Fibroblast of the conjunctiva (primary cell): ENCODE measurements around the gene MUC5B.

Source experiments
- DNase-seq: peaks from one replicate; pipeline ENCODE4 v3.0.0-alpha.2; 2010; ENCODE audit warnings: low read depth

The MUC5B gene

GRCh38 chr11:1285876-1286275, 63.0 kb downstream of the MUC5B start:
- DNase-seq: no peak

DNA sequence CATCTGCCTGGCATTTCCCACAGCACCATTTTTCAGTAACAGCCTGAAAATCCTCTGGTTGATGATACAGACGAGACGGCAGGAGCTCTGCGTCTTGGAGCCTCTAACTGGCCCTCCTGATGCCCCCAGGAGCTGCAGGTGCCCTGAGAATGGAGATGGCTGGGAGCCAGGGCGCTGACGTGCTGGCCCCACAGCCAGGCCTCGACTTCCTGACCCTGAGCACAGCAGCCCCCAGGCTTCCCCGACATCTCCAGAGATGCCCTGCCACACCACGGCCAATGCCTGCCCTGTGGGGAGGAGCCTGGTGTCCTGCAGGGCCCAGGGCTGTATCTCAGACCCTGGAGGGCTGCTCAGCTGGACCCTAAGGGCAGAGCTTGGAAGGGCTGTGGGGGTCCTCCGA, 65.1 kb downstream of the MUC5B start:
- DNase-seq: no peak

DNA sequence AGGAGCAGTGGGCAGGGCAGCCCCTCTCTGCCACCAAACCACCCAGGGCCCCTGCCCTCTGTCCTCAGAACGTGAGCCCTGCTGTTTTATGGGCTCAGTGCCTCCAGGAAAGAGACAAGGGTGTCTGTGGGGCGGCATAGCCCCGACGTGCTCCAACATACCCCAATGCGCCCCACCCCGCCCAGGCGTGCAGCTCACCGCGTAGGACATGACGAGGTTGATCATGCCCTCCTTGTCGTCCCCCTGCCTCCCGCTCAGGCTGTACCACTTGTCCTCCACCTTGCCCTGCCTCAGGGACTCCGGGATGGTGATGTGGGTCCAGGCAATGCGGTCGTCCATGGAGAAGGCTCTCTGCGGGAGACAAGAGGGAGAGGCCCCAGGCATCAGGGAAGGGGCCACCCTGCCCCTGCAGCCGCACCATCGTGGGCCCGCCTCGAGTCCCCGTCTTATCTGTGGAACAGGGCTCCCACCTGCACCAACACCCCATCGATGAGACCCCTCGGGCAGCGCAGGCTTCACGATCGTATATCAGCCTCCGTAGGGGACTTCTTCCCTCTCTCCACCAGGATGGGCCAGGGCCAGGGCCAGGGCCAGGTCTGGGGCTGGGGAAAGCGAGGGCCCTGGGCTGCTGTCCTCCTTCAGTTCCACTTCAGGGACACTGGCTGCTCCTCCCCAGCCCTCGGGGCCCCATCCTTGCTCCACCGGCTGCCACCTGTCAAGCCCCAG, 65.7 kb downstream of the MUC5B start:
- no peak for DNase-seq

DNA sequence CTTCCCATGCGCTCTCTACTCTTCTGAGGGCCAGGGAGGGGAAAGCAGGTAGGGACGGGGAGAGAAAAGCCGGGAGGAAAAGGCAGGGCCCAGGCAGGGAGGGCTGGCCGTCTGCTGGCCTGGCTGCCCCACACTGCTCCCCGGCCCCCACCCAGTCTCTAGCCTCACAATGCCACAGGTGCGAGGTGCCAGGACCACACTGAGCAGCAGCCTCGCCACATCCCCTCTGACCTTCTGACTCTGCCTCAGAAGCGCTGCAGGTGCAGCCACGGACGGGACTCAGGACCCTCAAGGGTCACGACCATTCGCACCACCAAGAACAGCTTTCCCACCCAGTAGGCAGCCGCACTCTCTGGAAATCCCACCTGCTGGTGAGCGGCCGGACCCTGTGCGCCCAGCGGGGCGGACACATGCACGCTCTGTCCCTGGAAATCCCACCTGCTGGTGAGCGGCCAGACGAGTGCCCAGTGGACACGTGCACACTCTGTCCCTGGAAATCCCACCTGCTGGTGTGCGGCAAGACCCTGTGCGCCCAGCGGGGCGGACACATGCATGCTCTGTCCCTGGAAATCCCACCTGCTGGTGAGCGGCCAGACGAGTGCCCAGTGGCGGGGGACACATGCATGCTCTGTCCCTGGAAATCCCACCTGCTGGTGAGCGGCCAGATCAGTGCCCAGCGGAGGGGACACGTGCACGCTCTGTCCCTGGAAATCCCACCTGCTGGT, 66.5 kb downstream of the MUC5B start:
- DNase-seq: no peak

GRCh38 chr11:1290052-1291040, 67.5 kb downstream of the MUC5B start:
- DNase-seq: no peak

- no peak for DNase-seq
Measured at GRCh38 chr11:1291295-1292017, 68.6 kb downstream of the MUC5B start.

GRCh38 chr11:1292018-1292643, 69.3 kb downstream of the MUC5B start:
- no peak for DNase-seq

- no peak for DNase-seq
Measured at GRCh38 chr11:1292644-1293618, 70.1 kb downstream of the MUC5B start.

GRCh38 chr11:1293619-1294015, 70.8 kb downstream of the MUC5B start:
- DNase-seq: no peak

DNA sequence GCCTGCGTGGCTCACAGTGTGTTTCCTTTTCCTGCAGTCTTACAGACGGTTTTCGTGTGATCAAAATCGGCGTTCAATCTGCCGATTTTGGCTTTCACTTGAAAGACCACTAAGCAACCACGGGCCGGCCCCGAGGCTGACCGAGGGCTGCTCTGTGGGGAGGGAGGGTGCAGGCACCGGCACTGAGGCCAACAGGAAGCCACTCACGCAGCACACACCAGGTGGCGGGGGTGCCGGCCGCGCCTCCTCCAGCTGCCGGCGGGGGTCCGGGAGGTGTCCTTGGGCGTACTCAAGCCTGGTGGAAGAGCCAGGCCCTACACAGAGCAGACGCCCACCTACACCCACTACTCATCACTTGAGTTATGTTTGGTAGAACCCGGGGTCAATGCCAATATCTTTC, 72.2 kb downstream of the MUC5B start:
- DNase-seq: no peak

GRCh38 chr11:1295591-1295990, 72.7 kb downstream of the MUC5B start:
- DNase-seq: no peak

DNA sequence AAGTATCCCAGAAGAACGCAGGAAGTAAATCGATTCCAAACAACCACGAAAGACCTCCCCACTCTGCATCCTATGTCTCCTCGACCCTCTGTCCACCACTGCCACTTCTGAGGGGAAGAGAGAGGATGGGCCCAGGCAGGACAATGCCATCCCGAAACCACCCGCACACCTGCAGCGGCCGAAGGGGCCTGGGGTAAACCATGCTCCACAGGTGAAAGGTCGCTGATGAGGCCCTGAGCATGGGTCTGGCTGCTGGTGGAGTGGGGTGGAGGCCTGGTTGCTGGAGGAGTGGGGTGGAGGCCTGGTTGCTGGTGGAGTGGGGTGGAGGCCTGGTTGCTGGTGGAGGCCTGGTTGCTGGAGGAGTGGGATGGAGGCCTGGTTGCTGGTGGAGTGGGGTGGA, 73.4 kb downstream of the MUC5B start:
- no peak for DNase-seq

- DNase-seq: no peak
Measured at GRCh38 chr11:1297011-1297575, 74.2 kb downstream of the MUC5B start.

DNA sequence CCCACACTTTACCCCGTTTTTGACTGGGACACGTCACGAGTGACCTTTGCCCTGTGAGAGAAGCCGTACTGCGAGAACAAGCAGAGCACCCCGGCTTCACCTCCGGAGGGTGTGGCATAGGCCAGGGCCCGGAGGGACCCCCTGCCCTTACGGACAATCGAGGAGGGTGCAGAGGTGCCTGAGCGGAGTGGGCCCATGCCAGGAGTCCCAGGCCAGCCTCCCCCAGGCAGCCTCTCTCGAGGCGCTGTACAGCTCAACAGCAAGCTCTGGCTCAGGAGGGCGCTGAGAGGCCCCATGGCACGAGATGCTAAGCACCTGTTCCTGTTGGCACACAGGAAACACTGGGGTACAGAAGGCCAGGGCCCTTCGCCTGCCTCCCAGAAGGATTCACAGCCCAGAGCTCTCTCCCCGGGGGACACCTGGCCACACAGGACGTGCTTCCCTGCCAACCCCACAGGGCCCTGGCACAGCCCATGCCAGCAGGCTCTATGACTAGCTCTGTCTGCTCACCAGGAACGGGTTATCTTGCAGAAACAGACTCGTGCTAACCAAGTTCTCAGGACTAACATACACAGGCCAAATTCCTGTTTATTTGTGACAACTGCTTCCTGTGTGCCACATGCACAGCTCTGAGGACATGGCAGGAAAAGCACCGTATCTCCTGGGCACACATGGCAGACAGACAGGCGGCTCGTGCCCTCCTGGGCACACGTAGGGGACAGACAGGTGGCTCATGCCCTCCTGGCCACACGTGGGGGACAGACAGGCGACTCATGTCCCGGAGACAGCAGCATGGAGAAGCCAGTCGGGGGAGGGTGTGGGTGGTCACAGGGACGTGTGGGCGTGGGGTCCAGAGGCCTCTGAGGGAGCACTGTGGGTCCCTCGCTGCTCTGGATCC, 75.0 kb downstream of the MUC5B start:
- no peak for DNase-seq

GRCh38 chr11:1298695-1299492, 76.0 kb downstream of the MUC5B start:
- DNase-seq: peak; percentile 63

- no peak for DNase-seq
Measured at GRCh38 chr11:1299621-1300020, 76.8 kb downstream of the MUC5B start.

DNA sequence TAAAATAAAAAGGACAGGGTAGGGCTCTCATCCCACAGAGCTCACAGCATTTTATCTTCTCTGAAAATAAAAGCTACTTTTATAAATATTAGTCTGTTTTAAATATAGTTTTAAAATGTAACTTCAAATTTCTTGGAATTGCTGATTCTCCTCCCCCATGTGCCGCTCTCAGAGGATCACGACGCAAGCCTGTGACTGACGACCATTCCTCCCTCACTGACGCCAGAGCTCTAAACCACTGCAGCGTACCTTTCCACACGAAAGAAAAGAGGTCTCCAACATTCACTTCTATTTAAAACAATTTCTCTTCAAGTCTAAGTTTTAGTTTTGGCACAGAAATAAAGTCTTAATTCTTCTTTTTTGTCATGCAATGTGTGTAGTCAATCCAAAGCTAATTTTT, 77.3 kb downstream of the MUC5B start:
- DNase-seq: no peak
